Measurements from ENCODE around the gene SOX5.

- TF ChIP-seq POLR2A (IDR thresholded peaks at IDR 0.05; ENCODE audit: extremely low read depth, insufficient read length) (no peak), CTCF (IDR thresholded peaks at IDR 0.05; ENCODE audit: low read depth, low read length) (no peak), MAX (IDR thresholded peaks at IDR 0.05; ENCODE audit: low read depth, low read length) (no peak), MYC (IDR thresholded peaks at IDR 0.05; ENCODE audit: low read depth, low read length) (no peak)
Measured at GRCh38 chr12:23556661-23557060, 392.8 kb downstream of the SOX5 start.

Data from NB4 (cell line).